ENCODE measurements around the gene EXTL1.

GRCh38 chr1:26041401-26041800 is 19.8 kb downstream of the EXTL1 start:
- TF ChIP-seq CTCF (IDR thresholded peaks at IDR 0.05), result no peak
- TF ChIP-seq POLR2AphosphoS5 (IDR thresholded peaks at IDR 0.05), result no peak
- no peak for TF ChIP-seq POLR2A (IDR thresholded peaks at IDR 0.05)
